22Rv1 (cell line): ENCODE measurements around the gene TBC1D16.
"Not testable (repeated sequence)": the region's sequence is repeated elsewhere in the genome, so short reads cannot be mapped to it uniquely, and the experiment has no call there.

Experiments
- H3K27ac ChIP-seq: fragments of 450-650 bp; 2 replicates; pipeline ENCODE4 v1.5.1; 2017
- CTCF ChIP-seq: fragments of 450-650 bp; IDR thresholded peaks from 2 replicates; pipeline ENCODE4 v1.5.1; 2017; ENCODE audit warnings: mild to moderate bottlenecking
- ZFX ChIP-seq: fragments of 450-650 bp; IDR thresholded peaks from 2 replicates; pipeline ENCODE4 v1.6.1; 2017; ENCODE audit warnings: antibody characterized with exemption, borderline replicate concordance

TBC1D16 gene

DNA sequence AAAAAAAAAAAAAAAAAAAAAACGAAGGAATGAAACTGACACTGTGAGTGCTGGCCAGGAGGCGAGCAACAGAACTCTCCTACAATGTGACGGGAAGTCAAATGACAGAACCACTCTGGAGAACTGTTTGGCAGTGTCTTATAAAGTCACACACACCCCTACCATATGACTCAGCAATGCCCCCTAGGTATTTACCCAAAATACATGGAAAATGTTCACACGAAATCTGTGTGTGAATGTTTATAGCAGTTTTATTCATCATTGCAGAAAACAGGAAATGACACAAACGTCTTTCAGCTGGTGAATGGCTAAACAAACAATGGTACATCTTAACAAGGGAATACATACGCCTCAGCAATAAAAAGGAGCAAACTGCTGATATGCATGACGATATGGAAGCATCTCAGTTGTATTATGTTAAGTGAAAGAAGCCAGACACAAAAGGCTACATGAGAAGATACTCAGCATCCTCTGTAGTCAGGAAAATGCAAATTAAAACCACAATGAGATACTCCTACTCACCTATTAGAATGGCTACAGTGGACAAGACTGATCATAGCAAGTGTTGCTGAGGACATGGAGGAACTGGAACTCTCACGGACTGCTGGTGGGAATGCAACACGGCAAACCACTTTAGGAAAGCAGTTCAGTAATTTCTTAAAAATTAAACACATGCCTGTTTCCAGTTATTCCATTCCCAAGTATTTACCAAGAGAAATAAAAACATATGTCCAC lies 74.7 kb downstream of the TBC1D16 start:
- TF ChIP-seq CTCF = no peak
- TF ChIP-seq ZFX = no peak
- no peak overlapping the region for H3K27ac ChIP-seq

DNA sequence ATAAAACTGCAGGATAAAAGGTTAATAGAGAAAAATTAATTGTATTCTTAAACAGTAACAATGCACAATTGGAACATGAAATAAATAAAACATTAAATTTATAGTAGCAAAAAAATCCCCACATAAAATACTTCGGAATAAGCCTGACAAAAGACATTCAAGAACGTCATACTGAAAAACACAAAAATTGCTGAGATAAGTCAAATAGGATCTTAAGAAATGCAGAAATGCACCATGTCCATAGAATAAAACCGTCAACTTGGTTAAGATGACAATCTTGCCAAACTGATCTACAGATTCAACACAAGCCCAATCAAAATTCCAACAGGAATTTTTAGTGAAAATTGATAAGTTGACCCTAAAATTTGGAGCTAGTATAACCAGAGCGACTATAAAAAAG lies 76.6 kb downstream of the TBC1D16 start:
- TF ChIP-seq CTCF (no peak), ZFX (no peak)
- no peak overlapping the region for H3K27ac ChIP-seq

DNA sequence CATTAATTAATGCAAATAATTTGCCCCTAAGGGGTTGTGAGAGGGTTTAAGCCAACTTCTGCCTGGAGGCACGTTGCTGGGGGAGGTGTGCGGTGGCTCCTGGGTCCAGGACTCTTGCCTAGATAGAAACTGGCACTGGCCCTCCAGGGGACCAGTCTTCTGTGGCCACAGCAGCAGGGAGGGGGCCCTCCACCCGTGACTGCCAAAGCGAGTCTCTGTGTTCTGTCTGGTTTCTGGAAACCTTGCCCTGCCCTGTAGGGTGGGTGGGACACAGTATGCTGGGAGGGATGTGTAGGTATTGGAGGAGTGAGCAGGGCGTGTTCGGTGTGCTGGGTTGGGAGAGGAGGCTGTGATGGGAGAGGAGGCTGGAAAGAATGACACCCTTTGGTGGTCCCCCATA lies 78.8 kb downstream of the TBC1D16 start:
- TF ChIP-seq CTCF = no peak
- no peak for TF ChIP-seq ZFX
- H3K27ac ChIP-seq = no peak overlapping the region

GRCh38 chr17:79956441-79956735 lies 79.3 kb downstream of the TBC1D16 start:
- H3K27ac ChIP-seq = not testable (repeated sequence)

DNA sequence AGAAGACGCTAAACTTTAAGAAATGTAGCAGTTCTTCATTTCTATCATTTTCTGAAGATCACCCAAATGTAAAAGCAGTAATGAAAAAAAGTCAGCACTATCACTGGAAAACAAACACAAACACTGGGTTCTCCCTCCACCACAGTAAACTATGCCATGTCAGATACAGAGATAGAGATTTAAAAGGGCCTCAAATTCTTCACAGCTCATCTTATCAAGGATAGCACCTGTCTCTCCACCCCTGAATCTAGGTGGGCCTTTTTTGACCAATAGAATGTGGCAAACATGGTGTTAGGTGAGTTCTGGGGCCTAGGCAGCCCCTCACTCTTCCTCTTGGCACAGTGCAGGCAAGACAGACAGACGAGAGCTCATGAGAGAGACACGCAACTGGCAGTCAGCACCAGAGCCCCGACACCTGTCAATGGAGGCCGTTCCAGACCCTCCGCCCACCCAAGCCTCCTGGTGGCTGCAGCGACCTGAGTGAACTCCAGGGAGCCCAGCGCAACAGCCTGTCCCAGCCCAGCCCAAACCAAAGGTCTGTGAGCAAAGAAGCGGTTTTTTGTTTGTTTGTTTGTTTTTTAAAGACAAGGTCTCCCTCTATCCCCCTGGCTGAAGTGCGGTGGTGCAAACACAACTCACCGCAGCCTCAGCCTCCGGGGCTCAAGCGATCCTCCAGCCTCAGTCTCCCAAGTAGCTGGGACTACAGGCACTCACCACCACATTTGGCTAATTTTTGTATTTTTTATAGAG lies 79.8 kb downstream of the TBC1D16 start:
- TF ChIP-seq CTCF = no peak
- no peak for TF ChIP-seq ZFX
- H3K27ac ChIP-seq = no peak overlapping the region

DNA sequence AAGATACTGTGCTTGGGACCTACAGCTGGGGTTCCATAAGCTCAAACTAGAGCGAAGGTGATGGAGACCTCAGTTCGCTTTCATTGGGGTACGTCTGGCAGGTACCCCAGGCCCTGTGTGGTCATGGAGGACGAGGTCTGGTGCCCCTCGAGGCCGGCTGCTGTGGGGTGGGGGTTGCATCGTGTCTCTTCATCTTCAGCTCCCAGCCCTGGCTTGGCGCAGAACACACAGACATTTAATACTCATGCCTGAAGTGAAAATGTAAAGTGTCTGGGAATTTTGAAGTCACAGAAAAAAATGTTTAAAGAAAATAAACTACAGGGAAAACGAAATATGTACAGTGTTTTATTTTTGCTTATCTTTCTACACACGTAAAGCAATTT lies 80.5 kb downstream of the TBC1D16 start:
- H3K27ac ChIP-seq = no peak overlapping the region
- TF ChIP-seq CTCF (no peak), ZFX (no peak)

GRCh38 chr17:79954281-79955166 lies 81.1 kb downstream of the TBC1D16 start:
- TF ChIP-seq ZFX (no peak), CTCF (no peak)
- no peak overlapping the region for H3K27ac ChIP-seq
